Activated T-helper 9 cell treated with anti-CD3 and anti-CD28 coated beads, Interleukin-2, amount 50 U/mL, for 16 hours (primary cell): ENCODE measurements around the gene SH3RF2.
"Not testable (repeated sequence)": the region's sequence is repeated elsewhere in the genome, so short reads cannot be mapped to it uniquely, and the experiment has no call there.

Experiments used
- DNase-seq: peaks from one replicate; pipeline ENCODE4 v3.0.0-alpha.2; 2020; ENCODE audit warnings: low read depth

Gene SH3RF2

GRCh38 chr5:145936401-145937131 lies at the start of gene SH3RF2:
TSS of gene SH3RF2 (plus strand) at chr5:145936578. CDS start at chr5:145937929, 1,351 bp downstream.
- DNase-seq: no peak

GRCh38 chr5:145887217-145887616 lies 49.2 kb upstream of the SH3RF2 start:
- no peak for DNase-seq

- no peak for DNase-seq
These were observed 48.3 kb upstream of the SH3RF2 start for GRCh38 chr5:145887976-145888574.

- no peak for DNase-seq
These were observed 46.8 kb upstream of the SH3RF2 start for GRCh38 chr5:145889611-145890010.

- not testable (repeated sequence) for DNase-seq
These were observed 45.0 kb upstream of the SH3RF2 start for GRCh38 chr5:145891378-145891777.

GRCh38 chr5:145898171-145898570 lies 38.2 kb upstream of the SH3RF2 start:
- DNase-seq: no peak

GRCh38 chr5:145902421-145902820 lies 34.0 kb upstream of the SH3RF2 start:
- DNase-seq: no peak

- DNase-seq: no peak
These were observed 33.3 kb upstream of the SH3RF2 start for GRCh38 chr5:145903113-145903512.

- no peak for DNase-seq
These were observed 32.5 kb upstream of the SH3RF2 start for GRCh38 chr5:145903867-145904266.

- DNase-seq: no peak
These were observed 31.6 kb upstream of the SH3RF2 start for GRCh38 chr5:145904743-145905142.

GRCh38 chr5:145906401-145906800 lies 30.0 kb upstream of the SH3RF2 start:
- no peak for DNase-seq

GRCh38 chr5:145908206-145908960 lies 28.0 kb upstream of the SH3RF2 start:
- DNase-seq: no peak

- DNase-seq: no peak
These were observed 25.2 kb upstream of the SH3RF2 start for GRCh38 chr5:145911164-145911563.

GRCh38 chr5:145912019-145912418 lies 24.4 kb upstream of the SH3RF2 start:
- no peak for DNase-seq

GRCh38 chr5:145912594-145912993 lies 23.8 kb upstream of the SH3RF2 start:
- DNase-seq: no peak

GRCh38 chr5:145913701-145914100 lies 22.7 kb upstream of the SH3RF2 start:
- no peak for DNase-seq

- DNase-seq: no peak
These were observed 20.3 kb upstream of the SH3RF2 start for GRCh38 chr5:145915970-145916638.

- DNase-seq: no peak
These were observed 19.1 kb upstream of the SH3RF2 start for GRCh38 chr5:145917288-145917687.

GRCh38 chr5:145918397-145918796 lies 18.0 kb upstream of the SH3RF2 start:
- DNase-seq: no peak

GRCh38 chr5:145919413-145919812 lies 17.0 kb upstream of the SH3RF2 start:
- no peak for DNase-seq

GRCh38 chr5:145920542-145921210 lies 15.7 kb upstream of the SH3RF2 start:
- DNase-seq: no peak

- no peak for DNase-seq
These were observed 15.2 kb upstream of the SH3RF2 start for GRCh38 chr5:145921211-145921610.
